Measurements from ENCODE around the gene FBXL13. TPM values are rescaled to one million over a fixed set of nuclear protein-coding genes. Genes with fewer than 3 reads are reported as not detected.
"Not testable (repeated sequence)": the region's sequence is repeated elsewhere in the genome, so short reads cannot be mapped to it uniquely, and the experiment has no call there.

Gene FBXL13
- total and polyA plus RNA-seq, 7 experiments from 2014 or later, result 0.44 to 1.9 (median 1.1) TPM; not detected in 1

DNA sequence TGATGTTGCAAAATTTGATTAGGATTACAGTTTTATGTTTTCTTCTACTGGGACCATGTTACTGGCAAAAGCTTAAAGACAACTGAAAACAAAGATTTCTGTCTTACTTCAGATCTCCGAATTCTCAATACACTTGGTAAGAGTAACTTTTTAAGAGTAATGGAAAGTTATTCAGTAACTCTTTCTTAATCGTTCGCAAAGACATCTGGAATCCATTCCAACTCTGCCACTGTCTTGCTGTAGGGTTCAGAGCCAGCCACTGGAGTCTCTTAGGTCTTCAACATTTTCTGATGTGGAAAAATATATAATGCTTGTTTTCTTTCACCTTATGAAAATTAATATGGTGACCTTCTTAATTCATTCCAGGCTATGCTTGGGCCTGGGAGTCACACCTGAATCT lies 295.9 kb downstream of the FBXL13 start:
- POLR2A ChIA-PET; H3K4me1 Mint-ChIP-seq; CTCF ChIA-PET; H3K27ac ChIP-seq (ENCODE audit: low read depth, low read length); H3K27me3 ChIP-seq (ENCODE audit: control insufficient read depth in 2 of 2, insufficient read depth in 2 of 2, low read length in 2 of 2); H3K4me1 ChIP-seq (ENCODE audit: control insufficient read depth in 2 of 2, insufficient read depth in 2 of 2, low read length in 2 of 2); H3K4me3 Mint-ChIP-seq; intact Hi-C loops (cut with micrococcal nuclease); H3K27me3 Mint-ChIP-seq; H3K36me3 ChIP-seq (ENCODE audit: control insufficient read depth in 2 of 3, insufficient read depth in 3 of 3, low read length in 3 of 3); H3K9me3 Mint-ChIP-seq; H3K9me3 ChIP-seq (ENCODE audit: control insufficient read depth in 2 of 3, low read length in 3 of 3); DNase-seq; H3K4me3 ChIP-seq (ENCODE audit: low read length); H3K27ac Mint-ChIP-seq; ATAC-seq: not testable (repeated sequence)
- peaks cover 8 to 21% (median 12%) of the 10 kb centered on the region in 5 donors for H3K36me3 Mint-ChIP-seq

DNA sequence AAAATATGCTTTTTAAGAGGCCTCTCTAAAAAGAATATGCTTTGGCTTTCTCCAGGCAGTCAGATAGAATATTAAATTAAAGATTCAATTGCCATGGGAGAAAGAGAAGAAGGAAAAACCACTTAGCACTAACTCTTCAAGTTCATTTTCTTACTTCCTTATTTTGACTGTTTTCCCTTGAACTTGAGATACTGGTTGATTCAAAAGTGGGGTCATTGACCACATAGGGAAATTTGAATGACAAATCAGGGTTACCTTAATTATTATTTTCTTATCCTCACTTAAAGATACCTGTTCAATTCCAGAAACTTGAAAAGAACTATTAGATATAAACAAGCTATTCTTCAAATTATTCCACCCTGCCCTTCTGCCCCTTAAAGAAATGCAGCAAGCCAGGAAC lies 298.4 kb downstream of the FBXL13 start:
- H3K4me3 Mint-ChIP-seq; DNase-seq; intact Hi-C loops (cut with micrococcal nuclease); CTCF ChIA-PET; H3K9me3 ChIP-seq (ENCODE audit: control insufficient read depth in 2 of 3, low read length in 3 of 3); H3K27me3 ChIP-seq (ENCODE audit: control insufficient read depth in 2 of 2, insufficient read depth in 2 of 2, low read length in 2 of 2); H3K27ac ChIP-seq (ENCODE audit: low read depth, low read length); H3K9me3 Mint-ChIP-seq; POLR2A ChIA-PET; H3K4me1 ChIP-seq (ENCODE audit: control insufficient read depth in 2 of 2, insufficient read depth in 2 of 2, low read length in 2 of 2); H3K27me3 Mint-ChIP-seq; H3K4me1 Mint-ChIP-seq; H3K4me3 ChIP-seq (ENCODE audit: low read length); H3K36me3 ChIP-seq (ENCODE audit: control insufficient read depth in 2 of 3, insufficient read depth in 3 of 3, low read length in 3 of 3); H3K27ac Mint-ChIP-seq; ATAC-seq: not testable (repeated sequence)
- H3K36me3 Mint-ChIP-seq, result peaks cover 8 to 23% (median 12%) of the 10 kb centered on the region in 5 donors

DNA sequence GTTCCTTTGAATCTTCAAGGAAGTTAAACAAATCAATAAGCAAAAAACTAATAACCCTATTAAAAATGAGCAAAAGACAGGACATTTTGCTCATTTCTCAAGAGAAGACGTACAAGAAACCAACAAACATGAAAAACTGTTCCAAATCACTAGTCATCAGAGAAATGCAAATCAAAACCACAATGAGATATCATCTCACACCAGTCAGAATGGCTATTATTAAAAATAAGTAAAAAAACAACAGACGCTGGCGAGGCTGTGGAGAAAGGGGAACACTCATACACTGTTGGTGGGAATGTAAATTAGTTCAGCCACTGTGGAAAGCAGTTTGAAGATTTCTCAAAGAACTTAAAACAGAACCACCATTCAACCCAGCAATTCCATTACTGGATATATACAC lies 304.1 kb downstream of the FBXL13 start:
- H3K4me1 Mint-ChIP-seq; H3K4me3 Mint-ChIP-seq; DNase-seq; H3K36me3 ChIP-seq (ENCODE audit: control insufficient read depth in 2 of 3, insufficient read depth in 3 of 3, low read length in 3 of 3); H3K27ac Mint-ChIP-seq; H3K27ac ChIP-seq (ENCODE audit: low read depth, low read length); H3K9me3 ChIP-seq (ENCODE audit: control insufficient read depth in 2 of 3, low read length in 3 of 3); H3K27me3 Mint-ChIP-seq; CTCF ChIA-PET; intact Hi-C loops (cut with micrococcal nuclease); H3K27me3 ChIP-seq (ENCODE audit: control insufficient read depth in 2 of 2, insufficient read depth in 2 of 2, low read length in 2 of 2); H3K4me3 ChIP-seq (ENCODE audit: low read length); H3K9me3 Mint-ChIP-seq; H3K36me3 Mint-ChIP-seq; POLR2A ChIA-PET; ATAC-seq; H3K4me1 ChIP-seq (ENCODE audit: control insufficient read depth in 2 of 2, insufficient read depth in 2 of 2, low read length in 2 of 2): not testable (repeated sequence)

DNA sequence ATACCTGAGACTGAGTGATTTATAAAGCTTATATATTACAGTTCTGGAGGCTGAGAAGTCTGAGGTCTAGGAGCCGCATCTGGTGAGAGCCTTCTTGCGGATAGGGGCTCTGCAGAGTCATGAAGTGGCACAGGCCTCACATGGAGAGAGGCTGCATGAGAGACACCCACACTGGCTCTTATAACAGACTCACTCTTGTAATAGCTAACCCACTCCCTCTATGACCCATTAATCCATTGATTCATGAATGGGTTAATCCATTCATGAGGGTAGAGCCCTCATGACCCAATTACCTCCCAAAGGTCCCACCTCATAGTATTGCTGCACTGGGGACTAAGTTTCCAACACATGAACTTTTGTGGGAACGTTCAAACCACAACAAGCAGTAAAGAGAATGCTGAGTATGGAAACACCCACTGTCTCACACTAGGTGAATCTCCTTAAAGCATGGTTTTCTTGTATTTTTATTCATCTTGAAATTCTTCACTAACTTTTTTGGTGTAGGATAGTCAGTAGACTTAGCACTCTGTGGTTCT lies 304.9 kb downstream of the FBXL13 start:
- H3K9me3 Mint-ChIP-seq; H3K27ac Mint-ChIP-seq; POLR2A ChIA-PET; H3K27me3 ChIP-seq (ENCODE audit: control insufficient read depth in 2 of 2, insufficient read depth in 2 of 2, low read length in 2 of 2); ATAC-seq; intact Hi-C loops (cut with micrococcal nuclease); H3K27ac ChIP-seq (ENCODE audit: low read depth, low read length); H3K36me3 ChIP-seq (ENCODE audit: control insufficient read depth in 2 of 3, insufficient read depth in 3 of 3, low read length in 3 of 3); H3K4me3 Mint-ChIP-seq; H3K4me1 ChIP-seq (ENCODE audit: control insufficient read depth in 2 of 2, insufficient read depth in 2 of 2, low read length in 2 of 2); H3K4me1 Mint-ChIP-seq; H3K9me3 ChIP-seq (ENCODE audit: control insufficient read depth in 2 of 3, low read length in 3 of 3); CTCF ChIA-PET; DNase-seq; H3K36me3 Mint-ChIP-seq; H3K27me3 Mint-ChIP-seq; H3K4me3 ChIP-seq (ENCODE audit: low read length): not testable (repeated sequence)

DNA sequence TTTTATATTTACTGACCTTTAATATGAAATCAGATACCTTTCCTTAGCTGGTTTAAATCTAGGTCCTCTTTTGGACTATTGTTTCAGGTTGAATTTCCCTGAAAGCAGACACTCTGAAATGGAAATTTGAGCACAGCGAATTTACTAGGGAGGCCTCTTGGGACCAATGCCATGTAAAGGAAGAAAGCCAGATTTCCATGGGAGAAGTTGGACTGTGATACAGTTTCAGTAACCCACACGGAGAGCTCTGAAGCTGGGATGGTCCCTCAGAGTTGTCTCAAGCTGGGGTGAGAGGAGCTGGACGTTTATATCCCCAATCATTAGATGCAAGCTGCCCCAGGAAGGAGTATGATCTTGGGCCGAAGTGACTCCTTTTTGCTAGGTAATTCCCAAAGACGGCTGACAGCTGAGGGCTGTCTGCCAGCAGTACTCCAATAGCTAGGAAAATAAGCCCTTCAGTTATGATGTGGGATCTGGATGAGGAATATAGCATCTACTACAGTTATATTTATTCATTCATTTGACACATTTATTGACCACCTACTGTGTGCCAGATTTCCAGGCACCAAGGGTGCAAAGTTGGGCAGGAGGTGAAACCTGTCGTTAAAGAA lies 311.2 kb downstream of the FBXL13 start:
- intact Hi-C loops (cut with micrococcal nuclease); ATAC-seq; H3K9me3 ChIP-seq (ENCODE audit: control insufficient read depth in 2 of 3, low read length in 3 of 3); H3K36me3 Mint-ChIP-seq; H3K27me3 ChIP-seq (ENCODE audit: control insufficient read depth in 2 of 2, insufficient read depth in 2 of 2, low read length in 2 of 2); H3K27me3 Mint-ChIP-seq; H3K9me3 Mint-ChIP-seq; H3K4me3 Mint-ChIP-seq; H3K27ac ChIP-seq (ENCODE audit: low read depth, low read length); H3K4me1 Mint-ChIP-seq; POLR2A ChIA-PET; H3K36me3 ChIP-seq (ENCODE audit: control insufficient read depth in 2 of 3, insufficient read depth in 3 of 3, low read length in 3 of 3); H3K4me1 ChIP-seq (ENCODE audit: control insufficient read depth in 2 of 2, insufficient read depth in 2 of 2, low read length in 2 of 2); DNase-seq; H3K4me3 ChIP-seq (ENCODE audit: low read length); CTCF ChIA-PET: not testable (repeated sequence)
- peak overlapping the region in 1 of 9 donors; percentile 6 for H3K27ac Mint-ChIP-seq

Other genes starting within 250 kb of the FBXL13 start
- gene LRRC17, start 161.8 kb downstream of the FBXL13 start, total RNA-seq, result 1 to 10 TPM in 1 of 5 experiments, under 1 TPM in 3, not detected in 1; 0.20 to 1.1 (median 0.38) TPM
- gene LRRC17, start 161.8 kb downstream of the FBXL13 start, polyA plus RNA-seq, result under 1 TPM; 0.24 to 0.39 TPM
- 10 to 100 TPM; 13.6 to 36.4 (median 27.5) TPM for gene ARMC10, start 344 bp upstream of the FBXL13 start, total RNA-seq
- gene ARMC10, start 344 bp upstream of the FBXL13 start, polyA plus RNA-seq, result 10 to 100 TPM; 46.3 to 46.4 TPM
- 10 to 100 TPM in 3 of 5 experiments, 1 to 10 TPM in 2; 2.9 to 19.7 (median 14.0) TPM for gene NAPEPLD, start 74.3 kb upstream of the FBXL13 start, total RNA-seq
- gene NAPEPLD, start 74.3 kb upstream of the FBXL13 start, polyA plus RNA-seq, result 1 to 10 TPM; 8.4 to 9.9 TPM
- 10 to 100 TPM; 55.2 to 94.1 (median 68.3) TPM for gene PMPCB, start 222.6 kb upstream of the FBXL13 start, total RNA-seq
- gene PMPCB, start 222.6 kb upstream of the FBXL13 start, polyA plus RNA-seq, result 10 to 100 TPM; 93.9 to 95.7 TPM